Fibroblast of lung (primary cell): Measurements from ENCODE around the gene RAB36. TPM values are rescaled to one million over a fixed set of nuclear protein-coding genes. Genes with fewer than 3 reads are reported as not detected.

Experiments
- DNase-seq, 2 donors: peaks; one replicate each; pipeline versions ENCODE4 v3.0.0 to v3.0.0-alpha.2; 2010; ENCODE audit warnings: low read depth in 2 of 2
- H2AFZ ChIP-seq: 2 replicates; pipeline ENCODE4 v1.5.1; 2012; ENCODE audit warnings: low read length, control low read depth, inconsistent platforms
- H3K27ac ChIP-seq: 2 replicates; pipeline ENCODE4 v1.5.1; 2011; ENCODE audit warnings: low read length, control low read depth; ENCODE audit not compliant: insufficient read depth
- H3K27me3 ChIP-seq: 2 replicates; pipeline ENCODE4 v1.5.1; 2011; ENCODE audit warnings: mild to moderate bottlenecking, low read length; ENCODE audit not compliant: control insufficient read depth, insufficient read depth
- H3K36me3 ChIP-seq: 2 replicates; pipeline ENCODE4 v1.5.1; 2011; ENCODE audit warnings: low read length; ENCODE audit not compliant: control insufficient read depth, insufficient read depth
- H3K4me1 ChIP-seq: 2 replicates; pipeline ENCODE4 v1.5.1; 2011; ENCODE audit warnings: low read length; ENCODE audit not compliant: control insufficient read depth, insufficient read depth; ENCODE audit errors: extremely low read depth
- H3K4me2 ChIP-seq: 2 replicates; pipeline ENCODE4 v1.5.1; 2011; ENCODE audit warnings: low read length, control low read depth; ENCODE audit not compliant: insufficient read depth; ENCODE audit errors: extremely low read depth
- H3K4me3 ChIP-seq, 4 experiments: fragments of 200-600 bp in 1 of 4; sonication (generic) in 1 of 4; replicated peaks in 1 of 4; 2 replicates each; pipeline ENCODE4 v1.5.1; 2011 to 2016; ENCODE audit warnings: low read length in 4 of 4, low read depth in 3 of 4, mild to moderate bottlenecking in 3 of 4, control low read depth in 2 of 4, inconsistent platforms in 1 of 4, mixed read lengths in 1 of 4; ENCODE audit not compliant: insufficient read depth in 1 of 4; ENCODE audit errors: control extremely low read depth in 1 of 4
- H3K79me2 ChIP-seq: 2 replicates; pipeline ENCODE4 v1.5.1; 2012; ENCODE audit warnings: mild to moderate bottlenecking, low read length, inconsistent platforms; ENCODE audit not compliant: control insufficient read depth, insufficient read depth
- H3K9ac ChIP-seq: 2 replicates; pipeline ENCODE4 v1.5.1; 2011; ENCODE audit warnings: mild to moderate bottlenecking, low read length, control low read depth; ENCODE audit not compliant: insufficient read depth
- H3K9me3 ChIP-seq: 2 replicates; pipeline ENCODE4 v1.5.1; 2012; ENCODE audit warnings: low read depth, low read length; ENCODE audit not compliant: control insufficient read depth, insufficient read depth
- H4K20me1 ChIP-seq: 2 replicates; pipeline ENCODE4 v1.5.1; 2011; ENCODE audit warnings: low read length; ENCODE audit not compliant: control insufficient read depth, insufficient read depth; ENCODE audit errors: extremely low read depth
- EZH2 ChIP-seq: IDR thresholded peaks from 2 replicates; pipeline ENCODE4 v1.5.1; 2012; ENCODE audit warnings: low read length, control low read depth, mild to moderate bottlenecking; ENCODE audit errors: missing control alignments
- polyA plus RNA-seq, 2 donors: library from polyadenylated mRNA; depleted of rRNA in 1 of 2; stranded (reverse) in 1 of 2; unstranded in 1 of 2; fragments of >200 nt; gene quantifications; 2 replicates each; pipeline ENCODE4 v1.2.1, GENCODE V29; 2011 to 2012; ENCODE audit warnings: missing spikeins in 1 of 2
- total RNA-seq: library from RNA; depleted of rRNA; stranded (reverse); fragments of >200 nt; gene quantifications from 2 replicates; pipeline ENCODE4 v1.2.1, GENCODE V29; 2014
- TF ChIP-seq, protein P1 (sequence below), 2 donors: IDR thresholded peaks in 1 of 2; conservative IDR thresholded peaks in 1 of 2; 1 replicate in 1 of 2; 2 replicates in 1 of 2; pipeline ENCODE4 v1.5.1; 2011 to 2012; ENCODE audit warnings: low read length in 2 of 2, control low read depth in 1 of 2, inconsistent platforms in 1 of 2, low read depth in 1 of 2, mild to moderate bottlenecking in 1 of 2

RAB36 gene
- total and polyA plus RNA-seq, 2 donors (not counting 1 experiment from before 2014, with no cell fraction given) = 2.5 to 3.7 TPM

DNA sequence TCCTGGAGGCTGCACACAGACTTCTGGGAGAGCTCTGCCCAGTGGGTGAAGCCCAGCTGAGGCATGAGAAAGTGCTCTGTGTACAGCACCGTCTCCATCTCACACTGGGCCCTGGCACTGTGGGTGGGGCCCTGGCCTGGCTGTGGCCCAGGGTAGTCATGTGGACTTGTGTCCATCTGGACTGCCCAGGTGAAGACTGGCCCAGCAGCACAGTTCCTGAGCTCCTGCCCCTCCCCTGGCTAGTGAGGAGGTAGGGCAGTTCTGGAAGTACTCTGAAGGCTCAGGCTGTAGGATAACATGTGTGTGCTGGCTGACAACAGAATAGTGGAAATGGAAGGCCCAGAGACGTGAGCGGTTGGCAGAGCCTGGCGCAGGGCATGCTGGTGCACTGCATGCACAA, 38.9 kb upstream of the RAB36 start:
- no peaks in the 10 kb centered on the region for H3K4me1 ChIP-seq
- no peak overlapping the region for H3K9ac ChIP-seq
- no peaks in the 10 kb centered on the region for H3K9me3 ChIP-seq
- no peaks in the 10 kb centered on the region for H4K20me1 ChIP-seq
- H3K4me2 ChIP-seq = no peak overlapping the region
- no peaks in the 10 kb centered on the region for H3K36me3 ChIP-seq
- H3K27ac ChIP-seq = no peak overlapping the region
- no peak overlapping the region for H2AFZ ChIP-seq
- no peak for DNase-seq
- H3K79me2 ChIP-seq = no peaks in the 10 kb centered on the region
- H3K4me3 ChIP-seq = no peak overlapping the region
- no peak for TF ChIP-seq EZH2
- TF ChIP-seq, protein P1, sequence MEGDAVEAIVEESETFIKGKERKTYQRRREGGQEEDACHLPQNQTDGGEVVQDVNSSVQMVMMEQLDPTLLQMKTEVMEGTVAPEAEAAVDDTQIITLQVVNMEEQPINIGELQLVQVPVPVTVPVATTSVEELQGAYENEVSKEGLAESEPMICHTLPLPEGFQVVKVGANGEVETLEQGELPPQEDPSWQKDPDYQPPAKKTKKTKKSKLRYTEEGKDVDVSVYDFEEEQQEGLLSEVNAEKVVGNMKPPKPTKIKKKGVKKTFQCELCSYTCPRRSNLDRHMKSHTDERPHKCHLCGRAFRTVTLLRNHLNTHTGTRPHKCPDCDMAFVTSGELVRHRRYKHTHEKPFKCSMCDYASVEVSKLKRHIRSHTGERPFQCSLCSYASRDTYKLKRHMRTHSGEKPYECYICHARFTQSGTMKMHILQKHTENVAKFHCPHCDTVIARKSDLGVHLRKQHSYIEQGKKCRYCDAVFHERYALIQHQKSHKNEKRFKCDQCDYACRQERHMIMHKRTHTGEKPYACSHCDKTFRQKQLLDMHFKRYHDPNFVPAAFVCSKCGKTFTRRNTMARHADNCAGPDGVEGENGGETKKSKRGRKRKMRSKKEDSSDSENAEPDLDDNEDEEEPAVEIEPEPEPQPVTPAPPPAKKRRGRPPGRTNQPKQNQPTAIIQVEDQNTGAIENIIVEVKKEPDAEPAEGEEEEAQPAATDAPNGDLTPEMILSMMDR (conservative IDR thresholded peaks at IDR 0.05 in 1 of 2, IDR thresholded peaks at IDR 0.05 in 1 of 2; ENCODE audit: low read depth in 1 of 2, low read length in 2 of 2) = no peak
- H3K27me3 ChIP-seq = no peaks in the 10 kb centered on the region

DNA sequence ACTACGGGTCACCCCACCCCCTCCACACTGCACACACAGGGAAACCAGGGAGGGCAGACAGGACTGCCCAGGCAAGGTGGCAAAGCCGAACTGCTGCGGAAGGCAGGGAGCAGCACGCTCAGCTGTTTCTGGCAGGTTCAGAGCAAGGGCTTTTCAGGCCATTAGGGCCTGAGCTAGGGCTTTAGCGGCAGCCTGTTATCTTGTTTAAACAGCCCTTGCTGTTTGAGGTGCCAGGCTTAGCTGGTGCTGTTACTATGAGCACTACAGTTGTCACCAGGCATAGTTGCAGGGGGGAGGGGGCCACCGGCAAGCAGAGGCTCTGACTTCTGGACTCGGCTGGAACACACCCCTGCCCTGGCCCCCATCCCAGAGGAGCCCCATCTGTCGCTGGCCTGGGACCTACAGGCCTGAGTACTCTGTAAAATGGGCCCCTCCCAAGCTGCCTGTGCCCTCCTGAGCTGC, 38.3 kb upstream of the RAB36 start:
- no peaks in the 10 kb centered on the region for H4K20me1 ChIP-seq
- H3K9me3 ChIP-seq = no peaks in the 10 kb centered on the region
- H3K27ac ChIP-seq = no peak overlapping the region
- no peak overlapping the region for H3K9ac ChIP-seq
- H3K36me3 ChIP-seq = no peaks in the 10 kb centered on the region
- H3K4me1 ChIP-seq = no peaks in the 10 kb centered on the region
- no peaks in the 10 kb centered on the region for H3K27me3 ChIP-seq
- no peaks in the 10 kb centered on the region for H3K79me2 ChIP-seq
- no peak for DNase-seq
- no peak overlapping the region for H3K4me2 ChIP-seq
- no peak for TF ChIP-seq EZH2
- TF ChIP-seq, protein P1 (conservative IDR thresholded peaks at IDR 0.05 in 1 of 2, IDR thresholded peaks at IDR 0.05 in 1 of 2; ENCODE audit: low read depth in 1 of 2, low read length in 2 of 2) = no peak
- no peak overlapping the region for H2AFZ ChIP-seq
- H3K4me3 ChIP-seq = no peak overlapping the region

DNA sequence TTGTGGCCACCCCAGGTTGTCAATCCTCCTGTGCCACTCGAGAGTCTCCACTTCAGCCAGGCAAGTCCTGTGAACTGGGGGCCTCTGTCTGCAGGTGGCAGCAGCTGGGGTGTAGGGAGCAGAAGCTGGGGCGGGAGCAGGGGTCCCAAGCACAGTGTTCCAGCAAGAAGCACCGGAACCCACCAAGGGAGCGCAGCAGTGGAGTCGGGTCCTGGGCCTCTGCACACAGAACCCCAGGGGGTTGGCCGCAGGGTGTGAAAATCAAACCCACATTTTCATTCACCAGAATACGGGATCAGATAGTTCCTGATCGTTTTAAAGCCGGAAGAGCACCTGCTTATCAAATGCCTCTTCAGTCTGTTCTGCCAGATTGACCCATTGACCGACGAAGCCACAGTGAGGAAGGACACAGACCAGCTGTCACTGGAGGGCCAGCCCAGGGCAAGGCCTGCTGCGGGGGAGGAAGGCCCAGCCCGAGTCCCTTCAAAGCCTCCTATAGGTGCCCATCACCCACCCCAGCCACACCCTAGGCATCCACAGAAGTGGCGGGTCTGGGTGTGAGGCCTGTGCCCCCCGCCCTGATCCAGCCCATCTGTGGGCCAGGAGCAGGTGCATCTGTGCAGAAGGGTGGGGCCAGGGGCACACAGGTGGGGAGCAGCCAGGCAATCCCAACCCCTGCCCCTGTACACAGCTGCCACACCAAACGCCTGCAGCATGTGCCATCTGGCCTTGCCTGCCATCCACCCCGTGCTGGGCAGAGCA, 37.6 kb upstream of the RAB36 start:
- DNase-seq = no peak
- no peaks in the 10 kb centered on the region for H3K9me3 ChIP-seq
- H2AFZ ChIP-seq = no peak overlapping the region
- TF ChIP-seq, protein P1 (conservative IDR thresholded peaks at IDR 0.05 in 1 of 2, IDR thresholded peaks at IDR 0.05 in 1 of 2; ENCODE audit: low read depth in 1 of 2, low read length in 2 of 2) = no peak
- TF ChIP-seq EZH2 = no peak
- H3K4me1 ChIP-seq = no peaks in the 10 kb centered on the region
- H3K27me3 ChIP-seq = no peaks in the 10 kb centered on the region
- no peaks in the 10 kb centered on the region for H4K20me1 ChIP-seq
- H3K4me3 ChIP-seq = no peak overlapping the region
- H3K9ac ChIP-seq = no peak overlapping the region
- H3K36me3 ChIP-seq = no peaks in the 10 kb centered on the region
- no peak overlapping the region for H3K4me2 ChIP-seq
- H3K79me2 ChIP-seq = no peaks in the 10 kb centered on the region
- H3K27ac ChIP-seq = no peak overlapping the region
